ENCODE data around the gene TMEM156.

The TMEM156 gene

GRCh38 chr4:39053983-39054382, 21.8 kb upstream of the TMEM156 start:
- ChIA-PET POLR2A (ENCODE audit: low non-redundant PET) (no interaction called here), CTCF (no interaction called here)
- no peak for DNase-seq (ENCODE audit: low spot score)
- no peak for TF ChIP-seq CTCF (conservative IDR thresholded peaks at IDR 0.05; ENCODE audit: low read depth)
- no peak overlapping the region for H3K27ac ChIP-seq

- TF ChIP-seq CTCF (conservative IDR thresholded peaks at IDR 0.05; ENCODE audit: low read depth): no peak
- POLR2A ChIA-PET (ENCODE audit: low non-redundant PET): no interaction called here
- H3K27ac ChIP-seq: no peak overlapping the region
- DNase-seq (ENCODE audit: low spot score): no peak
- CTCF ChIA-PET: no interaction called here
Observed at GRCh38 chr4:39051492-39051891, 19.3 kb upstream of the TMEM156 start.

GRCh38 chr4:39050590-39050989, 18.4 kb upstream of the TMEM156 start:
- POLR2A ChIA-PET (ENCODE audit: low non-redundant PET): no interaction called here
- no peak for DNase-seq (ENCODE audit: low spot score)
- CTCF ChIA-PET: no interaction called here
- no peak for TF ChIP-seq CTCF (conservative IDR thresholded peaks at IDR 0.05; ENCODE audit: low read depth)
- H3K27ac ChIP-seq: no peak overlapping the region

- no peak overlapping the region for H3K27ac ChIP-seq
- POLR2A ChIA-PET (ENCODE audit: low non-redundant PET): no interaction called here
- no peak for DNase-seq (ENCODE audit: low spot score)
Observed at GRCh38 chr4:39048311-39048710, 16.1 kb upstream of the TMEM156 start.

GRCh38 chr4:39047681-39048080, 15.5 kb upstream of the TMEM156 start:
- DNase-seq (ENCODE audit: low spot score): no peak
- POLR2A ChIA-PET (ENCODE audit: low non-redundant PET): interaction anchor here (0.6 kb wide), 1 partner anchor 123 kb away, joined by 3 read pairs; no protein-coding TSS in a partner anchor
- CTCF ChIA-PET: no interaction called here
- no peak overlapping the region for H3K27ac ChIP-seq
- TF ChIP-seq CTCF (conservative IDR thresholded peaks at IDR 0.05; ENCODE audit: low read depth): no peak

More at GRCh38 chr4:39048311-39048710, 16.1 kb upstream of the TMEM156 start:
- TF ChIP-seq CTCF (conservative IDR thresholded peaks at IDR 0.05; ENCODE audit: low read depth): no peak
- CTCF ChIA-PET: no interaction called here

GRCh38 chr4:39046249-39046648, 14.0 kb upstream of the TMEM156 start:
- DNase-seq (ENCODE audit: low spot score): peak; percentile 63
- ChIA-PET POLR2A (ENCODE audit: low non-redundant PET) (interaction anchor here (0.6 kb wide), 1 partner anchor 9 kb away, joined by 3 read pairs; no protein-coding TSS in a partner anchor), CTCF (interaction anchor here (0.5 kb wide), 1 partner anchor 950 kb away, joined by 4 read pairs; no protein-coding TSS in a partner anchor)
- H3K27ac ChIP-seq: peak overlapping the region; percentile 83
- TF ChIP-seq CTCF (conservative IDR thresholded peaks at IDR 0.05; ENCODE audit: low read depth): no peak
